BLaER1 (cell line): Measurements from ENCODE around the gene TYMP.

Experiments
- H3K27ac ChIP-seq: shearing (Covaris generic); formaldehyde crosslinking; 2 replicates; pipeline ENCODE4 v1.8.1; 2022
- H3K27me3 ChIP-seq: shearing (Covaris generic); formaldehyde crosslinking; 2 replicates; pipeline ENCODE4 v1.8.1; 2022
- H3K36me3 ChIP-seq: shearing (Covaris generic); formaldehyde crosslinking; 2 replicates; pipeline ENCODE4 v1.8.1; 2022
- H3K4me1 ChIP-seq: shearing (Covaris generic); formaldehyde crosslinking; 2 replicates; pipeline ENCODE4 v1.8.1; 2022
- H3K4me2 ChIP-seq: shearing (Covaris generic); formaldehyde crosslinking; 2 replicates; pipeline ENCODE4 v1.8.1; 2022
- H3K4me3 ChIP-seq: shearing (Covaris generic); formaldehyde crosslinking; 2 replicates; pipeline ENCODE4 v1.8.1; 2022
- H3K9ac ChIP-seq: shearing (Covaris generic); formaldehyde crosslinking; 2 replicates; pipeline ENCODE4 v1.8.1; 2022
- H3K9me3 ChIP-seq: shearing (Covaris generic); formaldehyde crosslinking; 2 replicates; pipeline ENCODE4 v1.8.1; 2022
- H4K20me1 ChIP-seq: shearing (Covaris generic); formaldehyde crosslinking; 2 replicates; pipeline ENCODE4 v1.8.1; 2022
- Cebpa-rat ChIP-seq: shearing (Covaris generic); IDR thresholded peaks from 2 replicates; pipeline ENCODE4 v1.8.1; 2022

TYMP gene

DNA sequence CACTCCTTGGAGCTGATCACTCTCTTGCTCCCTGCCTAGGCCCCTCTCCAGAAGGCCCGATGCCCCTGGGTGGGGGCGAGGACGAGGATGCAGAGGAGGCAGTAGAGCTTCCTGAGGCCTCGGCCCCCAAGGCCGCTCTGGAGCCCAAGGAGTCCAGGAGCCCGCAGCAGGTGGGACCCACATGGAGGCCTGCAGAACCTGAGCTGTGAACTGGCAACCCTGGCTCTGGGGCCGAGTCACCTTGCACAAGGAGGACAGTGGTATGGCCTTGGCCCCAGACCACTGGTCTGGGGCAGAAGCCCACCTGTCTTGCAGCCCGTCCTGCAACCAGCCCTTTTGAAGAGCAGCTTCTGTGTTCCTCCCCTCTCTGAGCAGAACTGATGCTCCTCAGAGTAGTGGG, 10.7 kb downstream of the TYMP start:
- H4K20me1 ChIP-seq = peaks cover 64% of the 10 kb centered on the region
- no peaks in the 10 kb centered on the region for H3K9me3 ChIP-seq
- H3K4me2 ChIP-seq = no peak overlapping the region
- TF ChIP-seq Cebpa-rat = no peak
- H3K4me3 ChIP-seq = no peak overlapping the region
- no peaks in the 10 kb centered on the region for H3K27me3 ChIP-seq
- H3K27ac ChIP-seq = no peak overlapping the region
- H3K9ac ChIP-seq = no peak overlapping the region
- peaks cover 96% of the 10 kb centered on the region for H3K36me3 ChIP-seq
- H3K4me1 ChIP-seq = peaks cover 22% of the 10 kb centered on the region

DNA sequence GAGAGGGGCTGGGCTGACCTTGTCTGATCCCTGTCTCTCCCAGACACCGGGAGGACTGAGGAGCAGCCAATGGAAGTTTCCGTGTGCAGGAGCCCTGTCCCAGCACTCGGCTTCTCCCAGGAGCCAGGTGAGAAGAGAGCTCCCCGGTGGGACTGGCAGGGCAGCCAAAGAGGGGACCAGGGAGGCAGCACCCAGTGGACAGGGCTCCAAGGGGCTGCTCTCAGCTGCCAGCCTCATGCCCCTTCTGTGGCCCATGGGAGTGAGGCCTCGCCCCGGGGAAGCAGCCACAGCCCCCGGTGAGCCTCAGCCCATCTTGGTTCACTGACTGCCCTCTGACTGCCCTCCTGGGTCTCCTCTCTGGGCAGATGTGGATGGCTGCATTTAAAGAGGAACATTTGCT, 11.2 kb downstream of the TYMP start:
- Histone ChIP-seq H3K27ac (no peak overlapping the region), H3K36me3 (peaks cover 91% of the 10 kb centered on the region), H3K27me3 (no peaks in the 10 kb centered on the region), H4K20me1 (peaks cover 64% of the 10 kb centered on the region), H3K4me1 (peaks cover 17% of the 10 kb centered on the region; the same call in 1 of the 2 replicates), H3K4me2 (no peak overlapping the region), H3K4me3 (no peak overlapping the region), H3K9ac (no peak overlapping the region), H3K9me3 (no peaks in the 10 kb centered on the region)
- TF ChIP-seq Cebpa-rat = no peak

DNA sequence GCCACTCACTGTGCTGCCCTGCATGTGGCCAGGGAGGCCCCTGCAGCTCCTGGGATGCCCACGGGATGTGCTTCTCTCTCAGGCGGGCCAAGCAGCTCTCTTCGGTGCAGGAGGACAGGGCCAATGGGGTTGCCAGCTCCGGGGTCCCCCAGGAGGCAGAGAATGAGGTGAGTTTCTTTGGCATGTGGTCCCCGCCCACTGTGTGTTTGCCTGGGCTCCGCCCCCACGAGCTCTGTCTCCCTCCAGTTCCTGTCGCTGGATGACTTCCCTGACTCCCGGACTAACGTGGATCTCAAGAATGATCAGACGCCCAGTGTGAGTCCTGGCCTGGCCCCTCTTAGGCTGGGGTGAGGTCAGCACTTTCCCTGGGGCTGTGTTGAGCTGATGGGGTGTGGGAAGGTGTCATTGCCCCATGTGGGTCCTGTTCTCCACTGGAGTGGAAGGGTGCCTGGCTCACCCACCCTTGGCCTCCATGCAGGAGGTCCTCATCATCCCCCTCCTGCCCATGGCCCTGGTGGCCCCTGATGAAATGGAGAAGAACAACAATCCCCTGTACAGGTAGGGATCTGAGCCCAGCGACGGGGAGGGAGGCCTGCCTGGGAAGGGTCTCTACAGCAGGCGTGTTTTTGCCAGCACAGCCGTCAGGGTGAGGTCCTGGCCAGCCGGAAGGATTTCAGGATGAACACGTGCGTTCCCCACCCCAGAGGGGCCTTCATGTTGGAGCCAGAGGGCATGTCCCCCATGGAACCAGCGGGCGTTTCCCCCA, 12.1 kb downstream of the TYMP start:
- Histone ChIP-seq H3K36me3 (peaks cover 90% of the 10 kb centered on the region), H3K9ac (no peak overlapping the region), H3K27me3 (no peaks in the 10 kb centered on the region), H3K4me1 (peaks cover 17% of the 10 kb centered on the region; the same call in 1 of the 2 replicates), H4K20me1 (peaks cover 64% of the 10 kb centered on the region), H3K4me3 (no peak overlapping the region), H3K27ac (no peak overlapping the region), H3K9me3 (no peaks in the 10 kb centered on the region), H3K4me2 (no peak overlapping the region)
- TF ChIP-seq Cebpa-rat = no peak

DNA sequence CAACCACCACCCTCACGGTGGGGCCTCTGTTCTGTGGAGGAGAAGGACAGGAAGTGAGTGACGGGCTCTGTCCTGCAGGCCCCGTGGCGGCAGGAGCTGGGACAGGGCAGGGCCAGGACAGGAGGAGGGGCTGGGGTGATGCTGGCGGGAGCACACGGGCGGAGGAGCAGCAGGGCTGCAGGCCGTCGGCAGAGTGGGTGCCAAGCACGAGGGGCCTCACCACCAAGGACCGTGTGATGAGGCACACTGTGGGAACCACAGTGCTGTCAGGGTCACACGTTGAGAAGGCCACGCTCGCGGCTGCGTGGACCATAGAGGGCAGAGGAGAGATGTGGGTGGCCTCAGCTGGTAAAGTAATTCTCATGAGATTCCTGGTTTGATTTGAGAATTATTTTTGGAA, 12.9 kb downstream of the TYMP start:
- TF ChIP-seq Cebpa-rat = no peak
- Histone ChIP-seq H3K9ac (0 out of 2 replicates have a peak overlapping the region, but pooled peaks have one; percentile 24), H3K27me3 (no peaks in the 10 kb centered on the region), H3K9me3 (no peaks in the 10 kb centered on the region), H4K20me1 (peaks cover 69% of the 10 kb centered on the region), H3K4me3 (no peak overlapping the region), H3K27ac (no peak overlapping the region), H3K4me2 (no peak overlapping the region), H3K4me1 (peaks cover 17% of the 10 kb centered on the region; the same call in 1 of the 2 replicates), H3K36me3 (peaks cover 90% of the 10 kb centered on the region)

DNA sequence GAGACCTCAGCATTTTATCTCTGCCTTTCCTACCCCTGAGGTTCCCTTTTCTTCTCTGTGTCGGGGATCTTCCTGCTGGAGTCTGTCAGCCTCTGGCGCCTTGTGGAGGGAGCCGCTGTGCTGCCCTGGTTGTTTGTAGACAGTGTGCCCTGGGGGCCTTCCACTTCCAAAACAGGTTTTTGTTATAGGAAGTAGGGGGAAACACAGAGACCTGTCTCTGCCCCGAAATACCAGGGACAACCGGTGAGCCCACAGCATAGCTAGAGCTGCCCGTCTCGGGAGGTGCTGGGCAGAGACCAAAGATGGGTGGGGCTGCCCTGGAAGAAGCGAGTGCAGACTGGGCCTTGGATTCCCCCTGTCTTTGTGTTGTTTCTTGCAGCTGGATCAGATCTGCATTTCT, 13.7 kb downstream of the TYMP start:
- no peaks in the 10 kb centered on the region for H3K9me3 ChIP-seq
- peak overlapping the region; percentile 24; the same call in 1 of the 2 replicates for H3K9ac ChIP-seq
- peaks cover 69% of the 10 kb centered on the region for H4K20me1 ChIP-seq
- no peak overlapping the region for H3K27ac ChIP-seq
- H3K4me3 ChIP-seq = no peak overlapping the region
- H3K4me2 ChIP-seq = no peak overlapping the region
- TF ChIP-seq Cebpa-rat = no peak
- H3K4me1 ChIP-seq = peaks cover 17% of the 10 kb centered on the region; the same call in 1 of the 2 replicates
- H3K36me3 ChIP-seq = peaks cover 87% of the 10 kb centered on the region
- H3K27me3 ChIP-seq = no peaks in the 10 kb centered on the region

DNA sequence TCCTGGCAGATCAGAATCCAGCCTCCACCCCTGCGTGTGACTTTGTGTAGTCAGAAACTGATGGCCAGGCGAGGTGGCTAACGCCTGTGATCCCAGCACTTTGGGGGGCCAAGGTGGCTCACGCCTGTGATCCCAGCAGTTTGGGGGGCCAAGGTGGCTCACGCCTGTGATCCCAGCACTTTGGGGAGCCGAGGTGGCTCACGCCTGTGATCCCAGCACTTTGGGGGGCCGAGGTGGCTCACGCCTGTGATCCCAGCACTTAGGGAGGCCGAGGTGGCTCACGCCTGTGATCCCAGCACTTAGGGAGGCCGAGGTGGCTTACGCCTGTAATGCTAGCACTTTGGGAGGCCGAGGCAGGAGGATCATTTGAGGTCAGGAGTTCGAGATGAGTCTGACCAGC, 16.6 kb downstream of the TYMP start:
- peaks cover 68% of the 10 kb centered on the region for H3K36me3 ChIP-seq
- H3K4me3 ChIP-seq = no peak overlapping the region
- no peak for TF ChIP-seq Cebpa-rat
- H3K4me1 ChIP-seq = peaks cover 38% of the 10 kb centered on the region
- no peak overlapping the region; the same call in 1 of the 2 replicates for H3K9ac ChIP-seq
- H3K4me2 ChIP-seq = no peak overlapping the region
- no peaks in the 10 kb centered on the region for H3K9me3 ChIP-seq
- H4K20me1 ChIP-seq = peaks cover 74% of the 10 kb centered on the region
- no peak overlapping the region for H3K27ac ChIP-seq
- H3K27me3 ChIP-seq = no peaks in the 10 kb centered on the region

DNA sequence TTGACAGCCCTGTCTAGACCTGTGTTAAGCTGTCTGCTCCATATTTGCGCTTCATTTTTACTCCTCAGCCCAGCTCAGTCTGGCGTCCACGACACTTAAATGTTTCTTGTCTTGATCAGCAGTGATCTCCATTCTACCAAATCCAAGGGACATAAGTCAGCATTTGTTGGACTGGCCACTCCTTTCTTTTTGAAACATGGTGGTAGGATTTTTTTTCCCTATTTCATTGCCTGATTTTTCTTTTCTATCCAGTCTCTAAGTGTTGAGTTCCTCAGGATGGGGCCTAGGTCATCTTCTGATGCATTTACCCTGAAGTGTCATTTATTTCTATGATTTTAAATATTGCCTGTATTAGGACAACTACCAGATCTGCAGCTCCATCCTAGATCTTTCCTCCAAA, 20.9 kb downstream of the TYMP start:
- peak overlapping the region; percentile 73 for H3K4me3 ChIP-seq

DNA sequence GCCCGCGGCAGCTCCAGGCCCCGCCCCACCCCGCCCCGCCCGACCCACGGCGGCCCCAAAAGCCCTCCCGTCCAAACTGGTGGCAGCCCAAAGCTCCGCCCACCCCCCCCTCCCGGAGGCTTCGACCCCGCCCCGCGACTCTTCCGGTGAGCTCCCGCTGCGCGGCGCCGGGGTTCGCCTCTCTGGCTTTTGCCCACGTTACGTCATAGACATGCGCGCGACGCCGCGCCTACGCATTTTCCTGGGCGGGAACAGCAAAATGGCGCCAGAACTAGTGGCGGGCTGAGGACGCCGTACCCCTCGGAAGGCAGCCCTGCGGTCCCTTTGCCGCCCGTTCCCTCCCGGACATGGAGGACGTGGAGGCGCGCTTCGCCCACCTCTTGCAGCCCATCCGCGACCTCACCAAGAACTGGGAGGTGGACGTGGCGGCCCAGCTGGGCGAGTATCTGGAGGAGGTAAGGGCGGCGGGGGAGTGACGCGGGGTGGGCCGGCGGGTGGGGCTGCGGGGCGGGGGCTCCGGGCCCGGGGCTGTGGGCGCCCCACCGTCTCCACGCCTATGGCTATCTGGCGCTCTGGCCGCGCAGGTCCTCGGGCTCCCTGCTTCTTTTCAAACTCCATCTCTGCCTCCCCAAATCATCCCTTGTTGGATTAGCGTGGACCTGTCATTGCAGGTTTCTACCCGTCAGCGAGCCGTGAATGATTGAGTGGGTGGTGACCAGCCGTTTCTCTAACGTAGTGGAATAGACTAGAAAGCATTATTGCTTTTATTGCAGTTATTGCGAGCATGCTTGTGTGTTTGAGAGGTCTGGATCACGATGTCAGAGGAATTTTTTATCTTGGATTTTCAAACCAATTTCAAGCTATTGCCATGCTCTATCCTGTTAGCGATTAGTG, 21.6 kb downstream of the TYMP start, which contains the start of gene NCAPH2:
NCAPH2 (plus strand) TSS at position 234 of the 894 bp plus-strand sequence; CDS start at position 348, 114 bp downstream.
- H3K9me3 ChIP-seq = no peaks in the 10 kb centered on the region
- H3K4me3 ChIP-seq = peak within 1 kb of the TSS; percentile 94
- peak within 1 kb of the TSS; percentile 92 for H3K9ac ChIP-seq
- peaks cover 55% of the 10 kb centered on the region for H4K20me1 ChIP-seq
- peaks cover 48% of the 10 kb centered on the region for H3K4me1 ChIP-seq
- TF ChIP-seq Cebpa-rat = no peak
- peak within 1 kb of the TSS; percentile 99 for H3K4me2 ChIP-seq
- H3K27ac ChIP-seq = peak within 1 kb of the TSS; percentile 89
- no peaks in the 10 kb centered on the region for H3K27me3 ChIP-seq
- H3K36me3 ChIP-seq = peaks cover 49% of the 10 kb centered on the region

More for the DNA sequence above, 20.9 kb downstream of the TYMP start:
- Histone ChIP-seq H3K36me3 (peaks cover 49% of the 10 kb centered on the region), H3K4me1 (peaks cover 48% of the 10 kb centered on the region), H3K27me3 (no peaks in the 10 kb centered on the region), H3K27ac (peak overlapping the region; percentile 87; the same call in 1 of the 2 replicates), H4K20me1 (peaks cover 61% of the 10 kb centered on the region), H3K9ac (peak overlapping the region; percentile 87), H3K4me2 (peak overlapping the region; percentile 96), H3K9me3 (no peaks in the 10 kb centered on the region)
- no peak for TF ChIP-seq Cebpa-rat

DNA sequence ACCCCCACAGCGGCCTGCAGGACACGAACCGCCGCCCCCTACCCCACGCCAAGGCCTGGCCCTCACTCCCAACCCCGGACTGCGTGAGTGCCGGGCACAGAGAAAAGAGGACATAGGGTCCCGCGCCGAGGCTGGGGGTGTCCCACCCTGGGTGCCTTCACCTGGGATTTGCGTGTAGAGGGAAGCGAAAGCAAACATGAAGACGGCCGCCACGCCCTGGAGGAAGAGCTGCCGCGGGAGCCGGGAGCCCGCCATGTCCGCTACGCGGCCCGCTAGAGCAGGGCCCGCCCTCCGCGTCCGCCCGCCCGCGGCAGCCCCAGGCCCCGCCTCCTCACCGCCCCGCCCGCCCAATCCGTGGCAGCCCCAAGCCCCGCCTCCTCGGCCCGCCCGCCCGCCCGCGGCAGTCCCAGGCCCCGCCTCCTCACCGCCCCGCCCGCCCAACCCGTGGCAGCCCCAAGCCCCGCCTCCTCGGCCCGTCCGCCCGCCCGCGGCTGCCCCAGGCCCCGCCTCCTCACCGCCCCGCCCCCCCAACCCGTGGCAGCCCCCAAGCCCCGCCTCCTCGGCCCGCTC, 22.3 kb downstream of the TYMP start, which contains the start of gene LMF2:
LMF2 (minus strand) TSS at position 282 of the 570 bp plus-strand sequence; CDS start at position 255, 27 bp downstream.
- Histone ChIP-seq H4K20me1 (peaks cover 55% of the 10 kb centered on the region), H3K9ac (peak within 1 kb of the TSS; percentile 92), H3K4me1 (peaks cover 56% of the 10 kb centered on the region), H3K27me3 (no peaks in the 10 kb centered on the region), H3K4me3 (peak within 1 kb of the TSS; percentile 94), H3K36me3 (peaks cover 49% of the 10 kb centered on the region), H3K9me3 (no peaks in the 10 kb centered on the region), H3K27ac (peak within 1 kb of the TSS; percentile 89), H3K4me2 (peak within 1 kb of the TSS; percentile 99)
- TF ChIP-seq Cebpa-rat = no peak
